CD4-positive, alpha-beta T cell treated with Interleukin-4 for 4 hours (primary cell): ENCODE measurements around the gene TSPY8.
"Not testable (repeated sequence)": the region's sequence is repeated elsewhere in the genome, so short reads cannot be mapped to it uniquely, and the experiment has no call there.

ENCODE experiments used
- DNase-seq: peaks from one replicate; pipeline ENCODE4 v3.0.0-alpha.2; 2020

TSPY8 gene, protein sequence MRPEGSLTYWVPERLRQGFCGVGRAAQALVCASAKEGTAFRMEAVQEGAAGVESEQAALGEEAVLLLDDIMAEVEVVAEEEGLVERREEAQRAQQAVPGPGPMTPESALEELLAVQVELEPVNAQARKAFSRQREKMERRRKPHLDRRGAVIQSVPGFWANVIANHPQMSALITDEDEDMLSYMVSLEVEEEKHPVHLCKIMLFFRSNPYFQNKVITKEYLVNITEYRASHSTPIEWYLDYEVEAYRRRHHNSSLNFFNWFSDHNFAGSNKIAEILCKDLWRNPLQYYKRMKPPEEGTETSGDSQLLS

GRCh38 chrY:9357497-9357896 lies at the start of gene TSPY8:
TSS of gene TSPY8 (plus strand) at chrY:9357797. CDS start at chrY:9357843, 46 bp downstream.
- DNase-seq: not testable (repeated sequence)

GRCh38 chrY:9320996-9321395 lies 36.6 kb upstream of the TSPY8 start:
- DNase-seq: no peak

- DNase-seq: not testable (repeated sequence)
Measured at GRCh38 chrY:9337164-9337563, 20.4 kb upstream of the TSPY8 start, which contains the start of gene TSPY4. TSS of gene TSPY4 (plus strand) at chrY:9337464. CDS start at chrY:9337510, 46 bp downstream.

- DNase-seq: not testable (repeated sequence)
Measured at GRCh38 chrY:9396527-9396926, 38.9 kb downstream of the TSPY8 start.

- DNase-seq: not testable (repeated sequence)
Measured at GRCh38 chrY:9398121-9398520, 40.5 kb downstream of the TSPY8 start, which contains the start of gene TSPY3. TSS of gene TSPY3 (plus strand) at chrY:9398421. CDS start at chrY:9398467, 46 bp downstream.
